RWPE2 (cell line): ENCODE data around the gene MFAP3L.

ENCODE experiments used
- ATAC-seq: fragments of 200-7000 bp; cut with Tn5 transposase; 3 replicates; pipeline ENCODE4 v1.9.1; 2021; ENCODE audit warnings: low read depth
- DNase-seq: peaks from one replicate; pipeline ENCODE4 v3.0.0-alpha.2; 2020; ENCODE audit warnings: low spot score
- H3K27ac ChIP-seq: fragments of 450-650 bp; 2 replicates; pipeline ENCODE4 v1.5.1; 2017; ENCODE audit warnings: mild to moderate bottlenecking; ENCODE audit not compliant: poor library complexity, severe bottlenecking
- H3K27me3 ChIP-seq: fragments of 250-450 bp; sonication (Bioruptor Pico); 2 replicates; pipeline ENCODE4 v1.5.1; 2021; ENCODE audit warnings: mild to moderate bottlenecking, moderate library complexity; ENCODE audit not compliant: insufficient read depth, poor library complexity, severe bottlenecking
- H3K36me3 ChIP-seq: fragments of 250-450 bp; sonication (Bioruptor Pico); 2 replicates; pipeline ENCODE4 v1.5.1; 2020; ENCODE audit warnings: low read depth, mild to moderate bottlenecking, moderate library complexity
- H3K4me1 ChIP-seq: fragments of 250-450 bp; sonication (Bioruptor Pico); 2 replicates; pipeline ENCODE4 v1.5.1; 2021; ENCODE audit warnings: mild to moderate bottlenecking, moderate library complexity; ENCODE audit not compliant: insufficient read depth, poor library complexity, severe bottlenecking
- H3K4me3 ChIP-seq: fragments of 250-450 bp; sonication (Bioruptor Pico); 2 replicates; pipeline ENCODE4 v1.5.1; 2021; ENCODE audit warnings: mild to moderate bottlenecking, moderate library complexity; ENCODE audit not compliant: severe bottlenecking
- H3K9me3 ChIP-seq: fragments of 250-450 bp; sonication (Bioruptor Pico); 2 replicates; pipeline ENCODE4 v1.5.1; 2021; ENCODE audit warnings: mild to moderate bottlenecking, moderate library complexity; ENCODE audit not compliant: severe bottlenecking
- CTCF ChIP-seq: fragments of 450-650 bp; IDR thresholded peaks from one replicate; pipeline ENCODE4 v1.5.1; 2017; ENCODE audit warnings: mild to moderate bottlenecking, moderate library complexity; ENCODE audit not compliant: poor library complexity, severe bottlenecking

Gene MFAP3L

GRCh38 chr4:169996379-169997240 lies 29.6 kb downstream of the MFAP3L start:
- Histone ChIP-seq H3K27me3 (no peaks in the 10 kb centered on the region), H3K4me1 (no peaks in the 10 kb centered on the region), H3K36me3 (no peaks in the 10 kb centered on the region), H3K27ac (no peak overlapping the region), H3K4me3 (no peak overlapping the region), H3K9me3 (no peaks in the 10 kb centered on the region)
- TF ChIP-seq CTCF, result no peak
- ATAC-seq, result no peak
- no peak for DNase-seq

GRCh38 chr4:169993531-169993930 lies 32.7 kb downstream of the MFAP3L start:
- TF ChIP-seq CTCF, result no peak
- Histone ChIP-seq H3K4me1 (no peaks in the 10 kb centered on the region), H3K27me3 (no peaks in the 10 kb centered on the region), H3K4me3 (no peak overlapping the region), H3K36me3 (no peaks in the 10 kb centered on the region), H3K27ac (no peak overlapping the region), H3K9me3 (no peaks in the 10 kb centered on the region)
- DNase-seq, result no peak
- no peak for ATAC-seq

DNA sequence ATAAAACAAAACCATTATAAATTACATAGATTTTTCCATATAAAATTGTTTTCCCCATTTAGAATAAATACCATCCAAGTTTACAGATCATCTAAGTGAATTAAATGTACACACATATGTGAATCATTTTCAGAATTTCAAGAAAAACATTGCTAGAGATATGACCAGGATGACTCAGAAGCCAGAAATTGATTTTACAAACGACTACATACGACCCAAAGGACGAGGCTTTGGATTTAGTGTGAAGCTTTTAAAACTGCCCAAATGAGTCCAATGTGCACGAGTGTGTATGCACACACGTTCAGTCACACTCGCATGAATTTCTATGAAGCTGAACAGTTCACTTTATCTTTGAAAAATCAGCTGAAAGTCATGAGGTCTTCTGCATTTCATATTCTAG lies 37.9 kb downstream of the MFAP3L start:
- H3K36me3 ChIP-seq, result no peaks in the 10 kb centered on the region
- H3K27ac ChIP-seq, result no peak overlapping the region
- DNase-seq (no peak), ATAC-seq (no peak)
- no peaks in the 10 kb centered on the region for H3K4me1 ChIP-seq
- H3K4me3 ChIP-seq, result no peak overlapping the region
- no peaks in the 10 kb centered on the region for H3K27me3 ChIP-seq
- no peaks in the 10 kb centered on the region for H3K9me3 ChIP-seq
- no peak for TF ChIP-seq CTCF

DNA sequence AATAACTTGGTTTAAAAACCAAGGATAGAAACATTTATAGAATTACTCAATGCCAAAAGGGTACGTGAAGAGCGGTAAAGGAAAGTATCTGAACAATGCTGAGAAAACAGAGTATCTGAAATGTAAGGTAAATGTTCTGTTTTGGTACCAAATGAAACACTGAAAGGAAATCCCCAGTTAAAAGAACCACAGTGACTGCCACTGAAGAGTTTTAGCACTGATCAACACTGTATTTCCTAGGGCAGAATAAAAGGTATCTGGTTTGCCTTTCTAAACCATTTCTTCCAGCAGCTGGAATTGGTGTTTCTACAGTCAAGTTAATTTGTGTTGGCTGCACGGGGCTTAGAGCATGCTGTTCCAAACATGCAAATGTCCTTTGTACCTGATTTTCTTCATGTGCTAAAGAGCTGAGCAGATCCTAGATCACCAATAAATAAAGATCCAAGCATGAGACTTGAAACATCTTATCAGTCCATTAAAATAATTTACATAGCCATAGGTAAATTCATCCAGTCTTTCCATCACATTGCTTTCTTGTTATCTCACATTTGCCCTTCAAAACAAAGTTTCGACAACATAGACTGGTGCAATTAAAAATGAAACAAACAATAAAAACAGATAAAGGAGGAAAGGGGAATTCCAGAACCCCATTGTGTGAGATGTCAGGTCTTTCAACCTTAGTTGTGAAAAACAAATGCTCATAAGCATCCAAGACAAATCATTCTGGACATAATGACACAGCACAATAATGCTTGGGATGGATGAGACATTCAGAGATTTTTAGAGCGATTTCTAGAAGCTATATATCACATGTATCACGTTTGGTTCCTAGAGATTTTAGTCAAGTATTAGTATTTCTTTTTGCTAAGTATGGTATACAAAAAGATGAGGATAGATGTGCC lies 38.6 kb downstream of the MFAP3L start:
- no peaks in the 10 kb centered on the region for H3K36me3 ChIP-seq
- no peaks in the 10 kb centered on the region for H3K4me1 ChIP-seq
- H3K27ac ChIP-seq, result no peak overlapping the region
- no peak for DNase-seq
- TF ChIP-seq CTCF, result no peak
- ATAC-seq, result no peak
- no peak overlapping the region for H3K4me3 ChIP-seq
- H3K9me3 ChIP-seq, result no peaks in the 10 kb centered on the region
- H3K27me3 ChIP-seq, result no peaks in the 10 kb centered on the region
